Stomach (tissue), 9 donors: ENCODE data around the gene CHI3L1. TPM values are rescaled to one million over a fixed set of nuclear protein-coding genes. Genes with fewer than 3 reads are reported as not detected.

Experiments
- DNase-seq, 2 donors: peaks; one replicate each; pipeline versions ENCODE4 v3.0.0 to v3.0.0-alpha.2; 2013 to 2019
- H3K27ac ChIP-seq, 5 donors: fragments of 200-600 bp in 4 of 5; sonication (generic) in 4 of 5; one replicate each; pipeline ENCODE4 v1.5.1; 2013 to 2019; ENCODE audit warnings: mild to moderate bottlenecking in 1 of 5, moderate library complexity in 1 of 5
- H3K27me3 ChIP-seq, 3 donors: fragments of 200-600 bp; sonication (generic); one replicate each; pipeline ENCODE4 v1.5.1; 2017 to 2019; ENCODE audit warnings: mixed run types in 1 of 3
- H3K36me3 ChIP-seq, 4 donors: fragments of 200-600 bp; sonication (generic); 1 replicate in 3 of 4; 2 replicates in 1 of 4; pipeline ENCODE4 v1.5.1; 2016 to 2019
- H3K4me1 ChIP-seq, 4 donors: fragments of 200-600 bp; sonication (generic); one replicate each; pipeline ENCODE4 v1.5.1; 2016 to 2019
- H3K4me3 ChIP-seq, 4 donors: fragments of 200-600 bp; sonication (generic) in 3 of 4; one replicate each; pipeline ENCODE4 v1.5.1; 2016 to 2019; ENCODE audit warnings: mild to moderate bottlenecking in 1 of 4
- H3K9me3 ChIP-seq, 4 donors: fragments of 200-600 bp; sonication (generic); one replicate each; pipeline ENCODE4 v1.5.1; 2016 to 2019
- EP300 ChIP-seq: sonication (generic); formaldehyde crosslinking; IDR thresholded peaks from one replicate; pipeline ENCODE4 v1.6.1; 2017; ENCODE audit warnings: antibody characterized with exemption
- POLR2A ChIP-seq, 4 donors: fragments of 450-650 bp; IDR thresholded peaks; one replicate each; pipeline ENCODE4 v1.6.1; 2016; ENCODE audit warnings: antibody characterized with exemption in 4 of 4, control low read depth in 2 of 4, mild to moderate bottlenecking in 1 of 4, moderate library complexity in 1 of 4
- POLR2AphosphoS5 ChIP-seq, 3 donors: sonication (generic); formaldehyde crosslinking; IDR thresholded peaks; one replicate each; pipeline ENCODE4 v1.6.1; 2016; ENCODE audit warnings: antibody characterized with exemption in 3 of 3
- WGBS, 5 donors: extraction: QIAGEN DNeasy Blood & Tissue Kit in 3 of 5; methylation state at CpG; one replicate each; pipeline versions ENCODE4 v1.1.5 to v1.1.7; 2013 to 2018; 5-methylcytosine and 5-hydroxymethylcytosine counted together
- intact Hi-C: fragments of 100-400 bp; cut with DNase I; formaldehyde crosslinking; loops from one replicate; pipeline ENCODE4 v1.15.1; 2023; ENCODE audit warnings: low total_unique reads
- polyA plus RNA-seq, 3 donors: library from polyadenylated mRNA; stranded (reverse); fragments of 200-250 nt; gene quantifications; one replicate each; pipeline ENCODE4 v1.2.3, GENCODE V29; 2013
- total RNA-seq, 5 donors: library from RNA; depleted of rRNA; stranded (reverse); fragments of >200 nt; gene quantifications; one replicate each; pipeline versions ENCODE4 v1.1.0 to v1.2.3, GENCODE V29; 2014 to 2016
- TF ChIP-seq, protein P1 (sequence below), 7 experiments: fragments of 450-650 bp in 4 of 7; fragments of 200-600 bp in 3 of 7; sonication (generic) in 3 of 7; IDR thresholded peaks; one replicate each; pipeline ENCODE4 v1.5.1; 2016 to 2019; ENCODE audit warnings: antibody characterized with exemption in 7 of 7, control low read depth in 2 of 7, mild to moderate bottlenecking in 1 of 7
- donor health status: healthy with polysubstance abuse.
- donor health status: Bipolar disorder and iron deficiency.
- donor health status: healthy.

CHI3L1 gene
- total and polyA plus RNA-seq, 8 donors, result 1.1 to 28.1 (median 3.9) TPM; not detected in 3

DNA sequence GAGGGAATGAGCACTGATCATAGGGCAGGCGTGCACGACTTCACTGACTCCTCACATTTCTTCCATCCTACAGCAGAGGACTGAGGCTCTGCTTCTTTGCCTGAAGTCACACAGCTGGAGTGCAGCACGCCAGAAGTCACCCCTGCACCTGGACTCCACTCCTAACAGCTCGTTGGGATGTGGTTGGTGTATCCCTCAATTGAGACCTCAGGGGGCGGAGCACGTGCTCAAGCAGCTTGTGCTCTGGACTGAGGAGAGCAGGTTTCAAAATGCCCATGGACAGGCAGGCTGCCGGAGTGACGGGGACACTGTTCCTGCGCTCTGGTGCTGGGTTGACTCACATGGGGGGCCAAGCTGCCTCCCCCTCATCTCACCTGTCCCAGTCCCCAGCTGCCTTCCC, 29.1 kb upstream of the CHI3L1 start:
- Histone ChIP-seq H3K36me3 (no peaks in the 10 kb centered on the region), H3K27me3 (peaks cover 0 to 22% (median 7%) of the 10 kb centered on the region in 3 donors), H3K4me1 (peaks cover 0 to 11% (median 4%) of the 10 kb centered on the region in 4 donors), H3K9me3 (no peaks in the 10 kb centered on the region), H3K27ac (no peak overlapping the region), H3K4me3 (no peak overlapping the region)
- no peak for TF ChIP-seq EP300
- TF ChIP-seq, protein P1, sequence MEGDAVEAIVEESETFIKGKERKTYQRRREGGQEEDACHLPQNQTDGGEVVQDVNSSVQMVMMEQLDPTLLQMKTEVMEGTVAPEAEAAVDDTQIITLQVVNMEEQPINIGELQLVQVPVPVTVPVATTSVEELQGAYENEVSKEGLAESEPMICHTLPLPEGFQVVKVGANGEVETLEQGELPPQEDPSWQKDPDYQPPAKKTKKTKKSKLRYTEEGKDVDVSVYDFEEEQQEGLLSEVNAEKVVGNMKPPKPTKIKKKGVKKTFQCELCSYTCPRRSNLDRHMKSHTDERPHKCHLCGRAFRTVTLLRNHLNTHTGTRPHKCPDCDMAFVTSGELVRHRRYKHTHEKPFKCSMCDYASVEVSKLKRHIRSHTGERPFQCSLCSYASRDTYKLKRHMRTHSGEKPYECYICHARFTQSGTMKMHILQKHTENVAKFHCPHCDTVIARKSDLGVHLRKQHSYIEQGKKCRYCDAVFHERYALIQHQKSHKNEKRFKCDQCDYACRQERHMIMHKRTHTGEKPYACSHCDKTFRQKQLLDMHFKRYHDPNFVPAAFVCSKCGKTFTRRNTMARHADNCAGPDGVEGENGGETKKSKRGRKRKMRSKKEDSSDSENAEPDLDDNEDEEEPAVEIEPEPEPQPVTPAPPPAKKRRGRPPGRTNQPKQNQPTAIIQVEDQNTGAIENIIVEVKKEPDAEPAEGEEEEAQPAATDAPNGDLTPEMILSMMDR (IDR thresholded peaks at IDR 0.05), result no peak
- TF ChIP-seq POLR2A (IDR thresholded peaks at IDR 0.05), result no peak
- no peak for TF ChIP-seq POLR2AphosphoS5 (IDR thresholded peaks at IDR 0.05)
- intact Hi-C loops, result loop anchor here (5.0 kb wide), 1 partner anchor 98 kb away; no protein-coding TSS in a partner anchor
- DNase-seq, result no peak
- 54 to 68% (median 60%) methylated on average over 3 to 9 of the region's 9 CpGs for WGBS, 5 donors

GRCh38 chr1:203214871-203215270, 28.4 kb upstream of the CHI3L1 start:
- WGBS, 5 donors, result 68 to 84% (median 76%) methylated on average over 7 of the region's 7 CpGs
- TF ChIP-seq POLR2AphosphoS5 (IDR thresholded peaks at IDR 0.05) (no peak), EP300 (no peak), POLR2A (IDR thresholded peaks at IDR 0.05) (no peak)
- TF ChIP-seq, protein P1 (IDR thresholded peaks at IDR 0.05), result no peak

DNA sequence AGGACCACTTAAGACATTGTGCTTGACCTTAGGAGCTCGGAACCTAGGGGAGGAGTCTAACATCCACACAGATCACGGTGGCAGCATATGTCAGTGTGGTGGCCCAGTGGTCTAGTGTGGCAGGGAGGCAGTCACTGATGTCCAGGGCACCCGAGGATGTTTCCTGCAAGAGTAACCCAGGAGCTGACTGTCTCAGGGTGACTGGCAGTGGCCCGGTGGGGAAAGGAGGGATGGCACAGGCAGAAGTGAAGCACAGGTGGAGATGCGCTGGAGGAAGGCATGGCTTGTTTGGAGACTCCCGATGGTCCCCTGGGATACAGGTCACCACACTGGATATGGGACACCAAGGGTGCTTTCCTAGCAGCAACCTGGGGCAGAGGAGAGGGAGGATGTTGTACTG, 26.6 kb upstream of the CHI3L1 start:
- WGBS, 5 donors, result 76 to 94% (median 84%) methylated on average over 6 of the region's 6 CpGs
- no peak for DNase-seq
- TF ChIP-seq EP300 (no peak), POLR2A (IDR thresholded peaks at IDR 0.05) (no peak), POLR2AphosphoS5 (IDR thresholded peaks at IDR 0.05) (no peak)
- TF ChIP-seq, protein P1 (IDR thresholded peaks at IDR 0.05), result no peak

More at GRCh38 chr1:203214871-203215270, 28.4 kb upstream of the CHI3L1 start:
- Histone ChIP-seq H3K9me3 (no peaks in the 10 kb centered on the region), H3K27ac (no peak overlapping the region), H3K4me3 (no peak overlapping the region), H3K36me3 (no peaks in the 10 kb centered on the region), H3K4me1 (peaks cover 0 to 11% (median 4%) of the 10 kb centered on the region in 4 donors), H3K27me3 (peaks cover 0 to 22% (median 7%) of the 10 kb centered on the region in 3 donors)
- intact Hi-C loops, result loop anchor here (5.0 kb wide), 1 partner anchor 98 kb away; no protein-coding TSS in a partner anchor
- DNase-seq, result no peak

GRCh38 chr1:203211812-203212211, 25.3 kb upstream of the CHI3L1 start:
- TF ChIP-seq, protein P1 (IDR thresholded peaks at IDR 0.05), result no peak
- TF ChIP-seq EP300 (no peak), POLR2AphosphoS5 (IDR thresholded peaks at IDR 0.05) (no peak), POLR2A (IDR thresholded peaks at IDR 0.05) (no peak)
- DNase-seq, result no peak

More for the DNA sequence above, 26.6 kb upstream of the CHI3L1 start:
- H3K4me1 ChIP-seq, result peaks cover 0 to 11% (median 4%) of the 10 kb centered on the region in 4 donors
- H3K4me3 ChIP-seq, result no peak overlapping the region
- intact Hi-C loops, result no loop called here
- no peaks in the 10 kb centered on the region for H3K9me3 ChIP-seq
- H3K27me3 ChIP-seq, result peaks cover 0 to 17% (median 7%) of the 10 kb centered on the region in 3 donors
- H3K27ac ChIP-seq, result no peak overlapping the region
- H3K36me3 ChIP-seq, result no peaks in the 10 kb centered on the region

More at GRCh38 chr1:203211812-203212211, 25.3 kb upstream of the CHI3L1 start:
- H3K27me3 ChIP-seq, result peaks cover 0 to 5% (median 2%) of the 10 kb centered on the region in 3 donors
- no peak overlapping the region for H3K4me3 ChIP-seq
- H3K36me3 ChIP-seq, result no peaks in the 10 kb centered on the region
- H3K4me1 ChIP-seq, result peaks cover 0 to 11% (median 4%) of the 10 kb centered on the region in 4 donors
- no peaks in the 10 kb centered on the region for H3K9me3 ChIP-seq
- intact Hi-C loops, result no loop called here
- no peak overlapping the region for H3K27ac ChIP-seq
- WGBS, 5 donors, result 89 to 95% (median 93%) methylated on average over 3 of the region's 3 CpGs
